Stimulated activated CD4-positive, alpha-beta T cell treated with anti-CD3 and anti-CD28 coated beads, Interleukin-12 subunit alpha, Interleukin-12 subunit beta, amount 100 ng/mL, for 48 hours (primary cell): ENCODE results near the gene CCDC7.
"Not testable (repeated sequence)": the region's sequence is repeated elsewhere in the genome, so short reads cannot be mapped to it uniquely, and the experiment has no call there.

Experiments used
- DNase-seq, 3 donors: peaks; one replicate each; pipeline ENCODE4 v3.0.0-alpha.2; 2020; ENCODE audit warnings: low read depth in 2 of 3, low spot score in 1 of 3

Gene CCDC7

DNA sequence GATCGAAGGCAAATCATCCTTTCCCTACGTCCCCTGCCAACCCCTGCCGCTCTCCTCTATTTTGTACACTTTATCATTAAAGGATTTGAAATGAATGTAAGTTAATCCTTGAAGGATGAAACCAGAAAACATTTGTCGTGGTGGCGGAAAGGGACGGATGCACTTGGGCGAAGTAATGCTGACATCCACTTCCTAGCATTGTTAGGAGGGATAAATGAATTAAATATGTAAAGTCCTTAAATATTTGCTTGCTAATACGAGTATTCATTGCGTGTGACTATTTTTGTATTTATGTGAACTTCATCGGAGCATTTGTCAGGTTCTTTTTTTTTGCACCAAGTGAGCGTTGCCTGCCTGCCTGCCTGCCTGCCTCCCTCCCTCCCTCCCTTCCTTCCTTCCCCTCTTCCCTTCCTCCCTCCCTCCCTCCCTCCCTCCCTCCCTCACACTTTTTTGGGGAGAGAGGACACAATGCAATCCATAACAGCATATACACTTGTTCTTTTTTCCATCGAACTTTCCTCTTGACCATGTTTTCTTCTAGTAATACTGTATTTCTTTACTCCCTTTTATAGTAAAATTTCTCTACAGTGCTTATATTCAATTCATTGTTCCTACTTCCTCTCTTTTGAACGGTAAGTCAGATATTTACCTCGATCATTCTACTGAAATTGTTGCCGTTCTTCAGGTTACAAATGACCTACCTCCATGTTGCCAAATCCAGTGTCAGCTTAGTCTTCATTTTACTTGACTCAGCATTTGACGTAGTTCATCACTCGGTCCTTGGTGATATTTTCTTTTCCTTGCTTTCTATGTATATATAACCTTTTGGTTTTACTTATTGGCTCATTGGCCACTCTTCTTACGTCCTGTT is 831 bp downstream of the CCDC7 start:
- no peak for DNase-seq

DNA sequence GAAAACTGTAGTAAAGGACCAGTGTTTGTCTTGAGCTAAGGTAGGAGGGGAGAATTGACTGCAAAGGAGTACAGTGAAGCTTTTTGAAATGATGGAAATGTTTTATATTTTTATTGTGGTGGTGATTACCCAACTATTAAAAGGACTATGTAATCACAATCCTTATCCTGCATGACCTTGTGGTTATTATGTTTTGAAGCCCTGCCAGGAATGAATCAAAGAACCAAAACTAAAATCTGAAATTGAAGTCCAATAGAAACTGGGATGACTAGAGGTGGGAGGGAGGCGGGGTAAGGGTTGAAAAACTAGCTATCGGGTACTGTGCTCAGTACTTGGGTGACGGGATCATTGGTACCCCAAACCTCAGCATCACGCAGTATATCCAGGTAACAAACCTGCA is 8.2 kb downstream of the CCDC7 start:
- DNase-seq = no peak

DNA sequence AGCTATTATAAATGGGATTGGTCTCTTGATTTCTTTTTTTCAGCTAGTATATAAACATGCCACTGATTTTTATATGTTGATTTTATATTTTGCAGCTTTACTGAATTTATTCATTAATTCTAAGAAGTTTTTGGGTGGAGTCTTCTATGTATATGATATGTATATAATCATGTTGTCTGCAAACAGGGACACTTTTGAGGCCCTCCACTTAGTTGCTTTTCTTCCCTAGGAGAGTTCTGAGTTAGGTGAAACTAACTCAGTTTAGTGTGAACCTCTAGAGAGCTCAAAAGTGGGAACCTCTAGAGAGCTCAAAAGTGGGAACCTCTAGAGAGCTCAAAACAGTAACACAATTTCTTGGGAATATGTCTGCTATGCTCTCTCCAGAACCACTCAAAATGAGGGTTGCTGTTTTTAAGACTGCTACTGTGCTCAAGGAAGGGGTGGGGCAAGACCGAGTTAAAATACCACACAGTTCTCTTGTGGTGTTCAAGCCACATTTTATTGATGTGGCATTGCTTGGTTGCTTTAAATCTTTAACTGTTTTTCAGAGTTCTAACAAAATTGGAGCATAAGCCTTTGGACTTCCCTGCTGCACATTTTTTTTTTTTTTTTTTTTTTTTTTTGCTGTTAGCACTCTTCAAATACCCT is 13.2 kb downstream of the CCDC7 start:
- DNase-seq = no peak

DNA sequence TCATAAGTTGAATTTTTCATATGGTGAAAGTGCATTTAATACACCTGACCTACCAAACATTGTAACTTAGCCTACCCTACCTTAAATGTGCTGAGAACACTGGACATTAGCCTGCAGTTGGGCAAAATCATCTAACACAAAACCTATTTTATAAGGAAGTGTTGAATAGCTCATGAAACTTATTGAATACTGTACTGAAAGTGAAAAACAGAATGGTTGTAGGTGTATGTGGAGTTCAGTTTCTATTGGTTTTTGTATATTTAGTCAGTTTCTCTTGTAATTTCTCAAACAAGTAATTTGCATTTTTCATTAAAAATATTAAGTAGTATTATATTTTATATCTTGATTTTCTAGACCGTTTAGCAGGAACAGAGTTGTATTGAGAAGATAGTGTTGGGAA is 15.3 kb downstream of the CCDC7 start:
- DNase-seq = no peak

DNA sequence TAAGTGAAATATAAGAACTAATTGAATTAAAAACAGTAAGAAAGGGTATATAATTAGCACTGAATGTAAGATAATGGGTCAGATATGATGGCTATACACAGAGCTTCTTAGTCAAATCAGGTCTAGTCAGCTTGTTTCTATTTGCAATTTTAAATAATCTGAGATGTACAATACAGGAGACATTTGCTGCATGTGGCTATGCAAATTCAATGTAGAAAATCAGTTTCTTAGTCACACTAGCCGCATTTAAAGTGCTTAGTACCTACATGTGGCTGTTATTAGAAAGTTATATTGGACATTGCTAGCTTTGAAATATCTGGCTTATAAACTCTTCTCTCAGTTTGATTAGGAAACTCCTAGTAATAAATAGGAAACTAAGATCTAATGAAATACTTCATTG is 25.3 kb downstream of the CCDC7 start:
- DNase-seq = no peak

DNA sequence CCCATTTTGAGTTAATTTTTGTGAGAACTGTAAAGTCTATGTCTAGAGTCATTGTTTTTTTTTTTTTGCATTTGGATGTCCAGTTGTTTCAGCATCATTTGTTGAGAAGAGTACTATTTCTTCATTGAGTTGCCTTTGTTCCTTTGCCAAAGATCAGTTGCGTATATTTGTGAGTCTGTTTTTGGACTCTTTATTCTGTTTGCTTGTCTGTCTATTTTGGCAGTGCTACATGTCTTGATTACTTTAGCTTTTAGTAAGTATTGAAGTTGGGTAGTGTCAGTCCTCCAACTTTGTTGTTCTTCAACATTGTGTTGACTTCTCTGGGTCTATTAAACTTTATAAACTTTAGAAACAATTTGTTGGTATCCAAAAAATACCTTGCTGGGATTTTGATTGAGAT is 31.6 kb downstream of the CCDC7 start:
- DNase-seq = no peak

DNA sequence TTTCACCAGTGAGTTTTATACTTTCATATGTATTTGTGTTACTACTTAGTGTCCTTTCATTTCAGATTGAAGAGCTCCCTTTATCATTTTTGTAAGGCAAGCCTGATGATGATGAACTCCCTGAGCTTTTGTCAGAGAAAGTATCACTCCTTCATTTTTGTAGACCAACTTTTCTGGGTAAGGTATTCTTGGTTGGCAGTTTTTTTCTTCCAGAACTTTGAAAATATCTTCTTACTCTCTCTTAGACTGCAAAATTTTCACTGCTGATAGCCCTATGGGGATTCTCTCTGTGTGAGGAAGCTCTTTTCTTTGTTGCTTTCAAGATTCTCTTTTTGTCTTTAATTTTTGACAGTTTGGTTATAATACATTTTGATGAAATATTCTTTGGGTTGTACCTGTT is 35.7 kb downstream of the CCDC7 start:
- no peak for DNase-seq

DNA sequence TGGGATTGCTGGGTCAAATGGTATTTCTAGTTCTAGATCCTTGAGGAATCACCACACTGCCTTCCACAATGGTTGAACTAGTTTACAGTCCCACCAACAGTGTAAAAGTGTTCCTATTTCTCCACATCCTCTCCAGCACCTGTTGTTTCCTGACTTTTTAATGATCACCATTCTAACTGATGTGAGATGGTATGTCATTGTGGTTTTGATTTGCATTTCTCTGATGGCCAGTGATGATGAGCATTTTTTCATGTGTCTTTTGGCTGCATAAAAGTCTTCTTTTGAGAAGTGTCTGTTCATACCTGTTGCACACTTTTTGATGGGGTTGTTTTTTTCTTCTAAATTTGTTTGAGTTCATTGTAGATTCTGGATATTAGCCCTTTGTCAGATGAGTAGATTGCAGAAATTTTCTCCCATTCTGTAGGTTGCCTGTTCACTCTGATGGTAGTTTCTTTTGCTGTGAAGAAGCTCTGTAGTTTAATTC is 37.1 kb downstream of the CCDC7 start:
- not testable (repeated sequence) for DNase-seq

DNA sequence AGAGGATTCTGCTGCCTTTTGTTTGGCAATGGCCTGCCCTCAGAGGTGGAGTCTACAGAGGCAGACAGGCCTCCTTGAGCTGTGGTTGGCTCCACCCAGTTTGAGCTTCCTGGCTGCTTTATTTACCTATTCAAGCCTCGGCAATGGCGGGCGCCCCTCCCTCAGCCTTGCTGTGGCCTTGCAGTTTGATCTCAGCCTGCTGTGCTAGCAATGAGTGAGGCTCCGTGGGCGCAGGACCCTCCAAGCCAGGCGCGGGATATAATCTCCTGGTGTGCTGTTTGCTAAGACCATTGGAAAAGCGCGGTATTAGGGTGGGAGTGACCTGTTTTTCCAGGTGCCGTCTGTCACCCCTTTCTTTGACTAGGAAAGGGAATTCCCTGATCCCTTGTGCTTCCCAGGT is 42.1 kb downstream of the CCDC7 start:
- not testable (repeated sequence) for DNase-seq

DNA sequence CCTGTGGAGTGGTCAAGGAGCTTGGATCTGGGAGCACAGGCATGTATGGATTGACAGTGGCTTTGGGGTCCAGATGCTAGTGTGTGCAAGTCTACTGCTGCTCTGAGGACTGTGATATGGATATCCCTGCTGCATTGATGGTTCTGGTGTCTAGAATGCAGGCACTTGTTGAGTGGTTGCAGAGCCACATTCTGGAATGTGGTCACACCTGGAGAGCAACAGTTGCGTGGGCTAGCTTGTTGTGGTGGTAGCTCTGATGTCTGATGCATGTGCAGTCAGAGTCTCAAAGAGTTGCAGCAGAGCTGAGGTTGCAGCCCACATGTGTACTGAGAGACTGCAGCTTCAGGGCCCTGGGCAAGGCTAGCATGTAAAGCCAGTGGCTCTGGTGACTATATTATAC is 43.2 kb downstream of the CCDC7 start:
- DNase-seq = no peak

DNA sequence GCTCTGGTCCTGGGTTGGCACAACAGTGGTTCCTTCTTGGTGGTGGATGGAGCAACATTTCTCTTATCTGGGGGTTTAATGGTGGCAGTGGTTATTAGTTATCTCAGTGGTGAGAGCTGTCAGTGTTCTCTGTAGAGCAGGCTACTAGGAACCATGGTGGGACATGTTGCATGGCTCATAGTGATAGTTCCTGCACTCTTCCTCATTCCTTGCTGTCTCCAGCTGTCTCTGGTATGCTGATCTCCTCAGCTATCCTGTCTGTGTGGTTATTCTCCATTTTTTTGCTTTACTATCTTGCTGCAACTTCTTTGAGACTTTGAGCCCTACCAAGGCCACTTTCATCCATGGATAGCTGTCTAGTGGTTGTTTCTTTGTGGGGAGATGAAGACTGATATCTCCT is 44.0 kb downstream of the CCDC7 start:
- DNase-seq = no peak

DNA sequence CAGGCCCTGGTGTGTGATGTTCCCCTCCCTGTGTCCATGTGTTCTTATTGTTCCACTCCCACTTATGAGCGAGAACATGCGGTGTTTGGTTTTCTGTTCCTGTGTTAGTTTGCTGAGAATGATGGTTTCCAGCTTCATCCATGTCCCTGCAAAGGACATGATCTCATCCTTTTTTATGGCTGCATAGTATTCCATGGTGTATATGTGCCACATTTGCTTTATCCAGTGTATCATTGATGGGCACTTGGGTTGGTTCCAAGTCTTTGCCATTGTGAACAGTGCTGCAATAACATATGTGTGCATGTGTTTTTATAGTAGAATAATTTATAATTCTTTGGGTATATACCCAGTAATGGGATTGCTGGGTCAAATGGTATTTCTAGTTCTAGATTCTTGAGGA is 48.6 kb downstream of the CCDC7 start:
- not testable (repeated sequence) for DNase-seq

DNA sequence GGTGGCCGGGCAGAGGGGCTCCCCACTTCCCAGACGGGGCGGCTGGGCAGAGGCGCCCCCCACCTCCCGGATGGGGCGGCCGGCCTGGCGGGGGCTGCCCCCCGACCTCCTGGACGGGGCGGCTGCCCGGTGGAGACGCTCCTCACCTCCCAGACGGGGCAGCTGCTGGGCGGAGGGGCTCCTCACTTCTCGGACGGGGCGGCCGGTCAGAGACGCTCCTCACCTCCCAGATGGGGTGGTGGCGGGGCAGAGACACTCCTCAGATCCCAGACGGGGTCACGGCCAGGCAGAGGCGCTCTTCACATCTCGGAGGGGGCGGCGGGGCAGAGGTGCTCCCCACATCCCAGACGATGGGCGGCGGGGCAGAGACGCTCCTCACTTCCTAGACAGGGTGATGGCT is 54.2 kb downstream of the CCDC7 start:
- DNase-seq = not testable (repeated sequence)

DNA sequence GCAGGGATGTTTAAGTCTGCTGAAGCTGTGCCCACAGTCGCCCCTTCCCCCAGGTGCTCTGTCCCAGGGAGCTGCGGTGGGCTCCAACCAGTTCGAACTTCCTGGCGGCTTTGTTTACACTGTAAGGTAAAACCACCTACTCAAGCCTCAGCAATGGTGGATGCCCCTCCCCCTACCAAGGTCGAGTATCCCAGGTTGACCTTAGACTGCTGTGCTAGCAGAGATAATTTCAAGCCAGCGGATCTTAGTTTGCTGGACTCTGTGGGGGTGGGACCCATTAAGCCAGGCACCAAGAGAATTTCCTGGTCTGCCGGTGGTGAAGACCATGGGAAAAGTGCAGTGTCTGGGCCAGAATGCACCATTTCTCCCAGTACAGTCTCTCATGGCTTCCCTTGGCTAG is 56.0 kb downstream of the CCDC7 start:
- DNase-seq = no peak

DNA sequence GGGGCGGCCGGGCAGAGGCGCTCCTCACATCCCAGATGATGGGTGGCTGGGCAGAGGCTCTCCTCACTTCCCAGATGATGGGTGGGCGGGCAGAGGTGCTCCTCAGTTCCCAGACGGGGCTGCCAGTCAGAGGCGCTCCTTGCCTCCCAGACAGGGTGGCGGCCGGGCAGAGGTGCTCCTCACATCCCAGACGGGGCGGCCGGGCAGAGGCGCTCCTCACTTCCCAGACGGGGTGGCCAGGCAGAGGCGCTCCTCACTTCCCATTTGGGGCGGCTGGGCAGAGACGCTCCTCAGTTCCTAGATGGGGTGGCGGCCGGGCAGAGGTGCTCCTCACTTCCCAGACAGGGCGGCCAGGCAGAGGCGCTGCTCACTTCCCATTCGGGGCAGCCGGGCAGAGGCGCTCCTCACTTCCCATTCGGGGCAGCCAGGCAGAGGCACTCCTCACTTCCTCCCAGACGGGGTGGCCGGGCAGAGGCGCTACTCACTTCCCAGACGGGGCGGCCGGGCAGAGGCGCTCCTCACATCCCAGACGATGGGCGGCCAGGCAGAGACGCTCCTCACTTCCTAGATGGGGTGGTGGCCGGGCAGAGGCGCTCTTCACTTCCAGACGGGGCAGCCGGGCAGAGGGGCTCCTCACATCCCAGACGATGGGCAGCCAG is 60.0 kb downstream of the CCDC7 start:
- not testable (repeated sequence) for DNase-seq

DNA sequence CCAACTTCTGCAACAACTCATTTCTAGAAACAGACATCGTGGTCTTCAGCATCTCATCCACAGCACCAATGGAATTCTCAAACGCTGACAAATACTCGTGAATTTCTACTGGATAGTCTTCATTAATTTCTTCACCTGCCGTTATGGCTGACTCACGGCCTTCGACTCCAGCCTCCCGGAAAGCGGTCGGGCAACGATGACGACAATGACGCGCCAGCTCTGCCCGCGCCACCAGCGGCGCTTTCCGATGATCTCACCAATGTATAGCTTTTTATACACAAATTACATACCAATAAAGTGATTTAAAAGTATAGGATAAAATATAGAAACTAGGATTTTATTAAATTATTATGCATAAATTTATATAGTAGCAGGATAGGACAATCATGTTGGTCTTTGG is 65.7 kb downstream of the CCDC7 start:
- no peak for DNase-seq

DNA sequence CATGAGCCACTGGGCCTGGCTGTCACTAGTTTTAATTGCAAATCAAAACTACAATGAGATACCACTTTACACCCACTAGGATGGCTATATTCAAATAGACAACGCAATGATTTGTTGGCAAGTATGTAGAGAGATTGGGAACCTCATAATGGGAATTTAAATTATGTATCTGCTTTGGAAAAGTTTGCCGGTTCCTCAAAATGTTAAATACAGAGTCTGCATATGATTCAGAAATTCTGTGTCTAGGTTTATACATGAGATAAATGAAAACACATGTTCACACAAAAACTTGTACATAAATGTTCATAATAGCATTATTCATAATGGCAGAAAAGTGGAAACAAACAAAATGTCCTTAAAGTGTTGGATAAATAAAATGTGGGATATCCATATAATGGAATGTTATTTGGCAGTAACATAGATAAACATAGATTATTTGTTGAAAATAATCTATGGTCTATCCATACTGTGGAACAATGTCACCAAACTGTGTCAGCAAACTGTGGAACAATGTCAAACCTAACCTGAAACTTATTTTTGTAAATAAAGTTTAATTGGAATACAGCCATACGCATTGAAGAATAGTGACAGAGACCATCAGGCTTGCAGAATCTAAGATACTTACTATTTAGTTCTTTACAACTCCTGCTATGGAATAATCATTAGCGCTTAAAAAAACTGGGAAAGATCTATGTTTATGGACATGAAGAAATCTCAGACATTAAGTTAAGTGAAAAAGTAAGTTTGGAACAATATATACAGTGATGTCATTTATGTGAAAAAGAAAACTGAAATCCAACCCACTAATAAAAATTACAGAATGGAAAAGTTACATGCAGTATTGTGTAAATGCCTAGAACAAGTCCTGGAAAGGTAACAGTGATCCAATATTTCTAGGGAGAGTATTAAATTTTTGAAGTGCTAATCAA is 70.9 kb downstream of the CCDC7 start:
- no peak for DNase-seq

DNA sequence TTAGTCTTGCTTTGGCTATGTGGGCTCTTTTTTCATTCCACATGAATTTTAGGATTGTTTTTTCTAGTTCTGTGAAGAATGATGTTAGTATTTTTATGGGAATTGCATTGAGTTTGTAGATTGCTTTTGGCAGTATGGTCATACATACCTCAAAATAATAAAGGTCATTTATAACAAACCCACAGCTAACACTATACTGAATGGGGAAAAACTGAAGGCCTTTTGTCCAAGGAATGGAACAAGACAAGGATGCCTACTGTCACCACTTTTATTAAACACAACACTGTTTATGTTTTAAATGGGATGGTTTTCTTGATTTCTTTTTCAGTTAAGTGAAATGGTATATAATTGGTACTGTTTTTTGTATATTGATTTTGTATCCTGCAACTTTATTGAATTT is 84.3 kb downstream of the CCDC7 start:
- no peak for DNase-seq

DNA sequence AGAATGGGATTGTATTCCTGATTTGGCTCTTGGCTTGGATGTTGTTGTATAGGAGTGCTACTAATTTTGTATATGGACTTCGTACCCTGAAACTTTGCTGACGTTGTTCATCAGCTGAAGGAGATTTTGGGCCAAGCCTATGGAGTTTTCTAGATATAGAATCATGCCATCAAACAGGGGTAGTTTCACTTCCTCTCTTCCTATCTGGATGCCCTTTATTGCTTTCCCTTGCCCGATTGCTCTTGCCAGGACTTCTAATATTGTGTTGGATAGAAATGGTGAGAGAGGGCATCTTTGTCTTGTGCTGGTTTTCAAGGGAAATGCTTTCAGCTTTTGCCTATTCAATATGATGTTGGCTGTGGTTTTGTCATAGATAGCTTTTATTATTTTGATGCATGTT is 92.3 kb downstream of the CCDC7 start:
- DNase-seq = no peak

DNA sequence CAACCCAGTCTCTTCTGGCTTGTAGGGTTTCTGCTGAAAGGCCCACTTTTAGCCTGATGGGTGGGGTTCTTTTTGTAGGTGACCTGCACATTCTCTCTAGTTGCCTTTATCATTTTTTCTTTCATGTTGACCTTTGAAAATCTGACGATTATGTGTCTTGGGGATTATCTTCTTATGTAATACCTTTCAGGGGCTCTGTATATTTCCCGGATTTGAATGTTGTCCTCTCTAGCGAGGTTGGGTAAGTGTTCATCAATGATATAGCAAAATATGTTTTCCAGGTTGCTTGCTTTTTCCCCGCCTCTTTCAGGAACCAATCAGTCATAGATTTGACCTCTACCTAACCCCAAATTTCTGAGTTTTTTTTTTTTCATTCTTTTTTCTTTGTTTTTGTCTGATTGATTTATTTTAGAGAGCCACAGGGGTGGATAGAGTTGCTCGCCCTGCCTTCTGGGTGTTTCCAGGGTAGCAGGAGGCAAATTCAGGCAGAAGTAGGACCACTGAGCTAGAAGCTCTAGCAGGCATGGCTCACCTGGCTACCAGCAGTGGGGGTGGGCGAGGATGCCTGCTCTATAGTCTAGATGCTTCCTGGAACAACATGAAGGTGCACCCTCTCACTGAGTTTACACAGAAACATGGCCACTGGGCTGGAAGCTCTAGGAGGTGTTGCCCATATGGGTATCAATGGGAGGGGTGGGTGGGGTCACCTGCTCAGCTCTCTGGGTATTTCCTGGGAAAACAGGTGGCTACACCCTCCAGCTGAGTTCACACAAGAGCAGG is 94.9 kb downstream of the CCDC7 start:
- DNase-seq = no peak
